SK-N-SH (cell line): ENCODE measurements around the gene EMP3. TPM values are rescaled to one million over a fixed set of nuclear protein-coding genes. Genes with fewer than 3 reads are reported as not detected.

Source experiments
- CTCF ChIA-PET: fragments of 300-600, 350-600 bp; formaldehyde crosslinking; extraction: SDS; loops from one replicate; lab custom pipeline; 2021; lab: Yijun Ruan, JAX
- POLR2A ChIA-PET: fragments of 350-600 bp; sonication (Branson Sonifier 250); formaldehyde crosslinking; extraction: SDS; loops from one replicate; lab custom pipeline; 2020; ENCODE audit warnings: antibody characterized with exemption, inconsistent platforms; lab: Yijun Ruan, JAX
- DNase-seq: peaks from one replicate; pipeline ENCODE4 v3.0.0; 2012
- H2AFZ ChIP-seq: fragments of 200-600 bp; sonication (generic); 2 replicates; pipeline ENCODE4 v1.8.1; 2016; ENCODE audit warnings: antibody characterized with exemption, mild to moderate bottlenecking, low read depth
- H3F3A ChIP-seq: fragments of 200-600 bp; sonication (generic); replicated peaks from 2 replicates; pipeline ENCODE3; 2016; ENCODE audit warnings: antibody characterized with exemption, mild to moderate bottlenecking; ENCODE audit not compliant: insufficient read depth
- H3K27ac ChIP-seq, 2 experiments: fragments of 200-500 bp in 1 of 2; fragments of 200-600 bp in 1 of 2; sonication (Bioruptor generic) in 1 of 2; sonication (generic), shearing (Covaris generic) in 1 of 2; 2 replicates each; pipeline versions ENCODE4 v1.5.1 to v1.6.1; 2014 to 2016; ENCODE audit warnings: low read depth in 2 of 2, inconsistent platforms in 1 of 2, low read length in 1 of 2, mild to moderate bottlenecking in 1 of 2, mixed read lengths in 1 of 2
- H3K27me3 ChIP-seq: fragments of 200-600 bp; sonication (generic), shearing (Covaris generic); 2 replicates; pipeline ENCODE4 v1.6.1; 2016; ENCODE audit warnings: mixed run types; ENCODE audit not compliant: insufficient read depth
- H3K36me3 ChIP-seq, 2 experiments: fragments of 200-500 bp in 1 of 2; fragments of 200-600 bp in 1 of 2; sonication (Bioruptor generic) in 1 of 2; sonication (generic) in 1 of 2; replicated peaks in 1 of 2; 2 replicates each; pipeline versions ENCODE3 to v1.5.1; 2014 to 2016; ENCODE audit warnings: low read length in 1 of 2, mild to moderate bottlenecking in 1 of 2; ENCODE audit not compliant: insufficient read depth in 2 of 2, control insufficient read depth in 1 of 2
- H3K4me1 ChIP-seq, 2 experiments: fragments of 200-500 bp in 1 of 2; fragments of 200-600 bp in 1 of 2; sonication (Bioruptor generic) in 1 of 2; sonication (generic), shearing (Covaris generic) in 1 of 2; 2 replicates each; pipeline versions ENCODE4 v1.5.1 to v1.6.1; 2014 to 2016; ENCODE audit warnings: low read depth in 1 of 2, low read length in 1 of 2, mixed run types in 1 of 2; ENCODE audit not compliant: insufficient read depth in 2 of 2, control insufficient read depth in 1 of 2
- H3K4me2 ChIP-seq: fragments of 200-600 bp; sonication (generic), shearing (Covaris generic); 2 replicates; pipeline ENCODE4 v1.6.1; 2017; ENCODE audit warnings: mixed run types
- H3K4me3 ChIP-seq, 2 experiments: fragments of 200-500 bp in 1 of 2; fragments of 200-600 bp in 1 of 2; sonication (Bioruptor generic) in 1 of 2; sonication (generic), shearing (Covaris generic) in 1 of 2; 2 replicates each; pipeline versions ENCODE4 v1.5.1 to v1.8.1; 2014 to 2016; ENCODE audit warnings: low read depth in 2 of 2, inconsistent platforms in 1 of 2, low read length in 1 of 2, mild to moderate bottlenecking in 1 of 2, mixed read lengths in 1 of 2, moderate library complexity in 1 of 2
- H3K79me2 ChIP-seq: fragments of 200-600 bp; sonication (generic); 2 replicates; pipeline ENCODE4 v1.8.1; 2017; ENCODE audit warnings: mild to moderate bottlenecking; ENCODE audit not compliant: insufficient read depth
- H3K9ac ChIP-seq: fragments of 200-600 bp; sonication (generic); 2 replicates; pipeline ENCODE4 v1.6.1; 2017; ENCODE audit warnings: mixed run types
- H3K9me2 ChIP-seq: fragments of 200-600 bp; sonication (generic); 2 replicates; pipeline ENCODE4 v1.6.1; 2017; ENCODE audit warnings: mixed run types
- H3K9me3 ChIP-seq: fragments of 200-600 bp; sonication (generic); 2 replicates; pipeline ENCODE4 v1.6.1; 2017; ENCODE audit warnings: mixed run types, mild to moderate bottlenecking, moderate library complexity
- H4K20me1 ChIP-seq: fragments of 200-600 bp; sonication (generic); 2 replicates; pipeline ENCODE4 v1.6.1; 2017; ENCODE audit warnings: mild to moderate bottlenecking, mixed run types; ENCODE audit not compliant: insufficient read depth
- CTCF ChIP-seq: fragments of 200-600 bp; sonication (generic); IDR thresholded peaks from 2 replicates; pipeline ENCODE4 v1.6.1; 2017; ENCODE audit warnings: antibody characterized with exemption, mild to moderate bottlenecking, moderate library complexity
- ELF1 ChIP-seq: IDR thresholded peaks from 2 replicates; pipeline ENCODE4 v1.4.0; 2012
- EZH2phosphoT487 ChIP-seq: fragments of 200-600 bp; sonication (generic); IDR thresholded peaks from 2 replicates; pipeline ENCODE4 v1.6.1; 2017; ENCODE audit warnings: low read depth, mixed run types, mild to moderate bottlenecking, antibody characterized with exemption, moderate library complexity, borderline replicate concordance
- GABPA ChIP-seq: IDR thresholded peaks from 2 replicates; pipeline ENCODE4 v1.4.0; 2012; ENCODE audit warnings: low read depth, mild to moderate bottlenecking
- IRF3 ChIP-seq: fragments of 150-350 bp; IDR thresholded peaks from 2 replicates; pipeline ENCODE4 v1.6.1; 2016; ENCODE audit warnings: mild to moderate bottlenecking, low read depth, low read length
- JUND ChIP-seq: IDR thresholded peaks from 2 replicates; pipeline ENCODE4 v1.4.0; 2012
- MEF2A ChIP-seq: IDR thresholded peaks from 2 replicates; pipeline ENCODE4 v1.4.0; 2012; ENCODE audit warnings: low read depth, borderline replicate concordance
- MXI1 ChIP-seq: IDR thresholded peaks from 2 replicates; pipeline ENCODE4 v1.6.1; 2012; ENCODE audit warnings: mild to moderate bottlenecking, low read depth, low read length, improper control_type of control experiment
- NRF1 ChIP-seq: IDR thresholded peaks from 2 replicates; pipeline ENCODE4 v1.6.1; 2012; ENCODE audit warnings: low read depth, mild to moderate bottlenecking, low read length
- RAD21 ChIP-seq: IDR thresholded peaks from 2 replicates; pipeline ENCODE4 v1.6.1; 2012; ENCODE audit warnings: mild to moderate bottlenecking, low read length
- RCOR1 ChIP-seq: fragments of 150-350 bp; IDR thresholded peaks from 2 replicates; pipeline ENCODE4 v1.6.1; 2017; ENCODE audit warnings: antibody characterized with exemption, low read length
- REST ChIP-seq: IDR thresholded peaks from 2 replicates; pipeline ENCODE4 v1.6.1; 2012; ENCODE audit warnings: mild to moderate bottlenecking, low read depth, low read length, moderate library complexity
- RFX5 ChIP-seq: IDR thresholded peaks from 2 replicates; pipeline ENCODE4 v1.6.1; 2012; ENCODE audit warnings: mild to moderate bottlenecking, improper control_type of control experiment, low read length
- RXRA ChIP-seq: IDR thresholded peaks from 2 replicates; pipeline ENCODE4 v1.4.0; 2012; ENCODE audit warnings: low read depth, mild to moderate bottlenecking, borderline replicate concordance
- SIN3A ChIP-seq: IDR thresholded peaks from 2 replicates; pipeline ENCODE4 v1.6.1; 2012; ENCODE audit warnings: low read depth, mild to moderate bottlenecking, low read length, moderate library complexity, borderline replicate concordance
- TCF12 ChIP-seq: IDR thresholded peaks from 2 replicates; pipeline ENCODE4 v1.4.0; 2012
- TEAD4 ChIP-seq: IDR thresholded peaks from 2 replicates; pipeline ENCODE4 v1.4.0; 2012; ENCODE audit warnings: mild to moderate bottlenecking, borderline replicate concordance; ENCODE audit not compliant: insufficient read depth
- USF1 ChIP-seq: IDR thresholded peaks from 2 replicates; pipeline ENCODE4 v1.4.0; 2012; ENCODE audit warnings: low read depth, borderline replicate concordance
- USF2 ChIP-seq: fragments of 150-350 bp; IDR thresholded peaks from 2 replicates; pipeline ENCODE4 v1.6.1; 2017; ENCODE audit warnings: antibody characterized with exemption, low read length, low read depth, borderline replicate concordance
- YY1 ChIP-seq: IDR thresholded peaks from 2 replicates; pipeline ENCODE4 v1.4.0; 2012; ENCODE audit warnings: low read depth, mild to moderate bottlenecking
- ZBTB33 ChIP-seq: IDR thresholded peaks from 2 replicates; pipeline ENCODE4 v1.4.0; 2012; ENCODE audit warnings: low read depth, borderline replicate concordance
- WGBS: methylation state at CpG from one replicate; pipeline ENCODE4 v1.1.6; 2017; ENCODE audit warnings: low lambda C conversion rate; 5-methylcytosine and 5-hydroxymethylcytosine counted together
- polyA plus RNA-seq, 3 experiments: library from polyadenylated mRNA; depleted of rRNA; stranded (reverse); fragments of >200 nt; gene quantifications; 2 replicates each; pipeline ENCODE4 v1.2.3, GENCODE V29; 2012

EMP3 gene
- polyA plus RNA-seq, 1 of the 3 experiments (the other 2 are of a cell fraction) = 263 TPM

GRCh38 chr19:48348045-48348444 is 22.7 kb downstream of the EMP3 start (continued):
- no peak for TF ChIP-seq SIN3A
- TF ChIP-seq YY1 = no peak
- no peak for TF ChIP-seq TCF12
- TF ChIP-seq NRF1 = no peak
- no peak for TF ChIP-seq REST
- TF ChIP-seq RFX5 = no peak
- TF ChIP-seq USF2 = no peak
- TF ChIP-seq, all 33 proteins: peak for 0

GRCh38 chr19:48348737-48349136 is 23.4 kb downstream of the EMP3 start:
- Histone ChIP-seq H3K27ac (peak overlapping the region in 1 of 2 experiments; percentile 38; a peak in 1 of 4 replicates), H3K4me1 (peaks cover 0 to 2% of the 10 kb centered on the region in 2 experiments; a peak in 1 of 4 replicates), H3K4me3 (no peak overlapping the region), H3K9me3 (no peaks in the 10 kb centered on the region), H3K9me2 (no peaks in the 10 kb centered on the region), H2AFZ (no peak overlapping the region), H3F3A (no peaks in the 10 kb centered on the region), H4K20me1 (no peaks in the 10 kb centered on the region), H3K27me3 (no peaks in the 10 kb centered on the region), H3K9ac (no peak overlapping the region), H3K36me3 (no peaks in the 10 kb centered on the region), H3K79me2 (no peaks in the 10 kb centered on the region), H3K4me2 (no peak overlapping the region)
- ChIA-PET CTCF (interaction anchor here (1.0 kb wide), 1 partner anchor 240 kb away, joined by 4 read pairs; no protein-coding TSS in a partner anchor), POLR2A (no interaction called here)
- no peak for DNase-seq
- TF ChIP-seq EZH2phosphoT487 (no peak), IRF3 (no peak), ELF1 (no peak), CTCF (no peak), ZBTB33 (no peak), TCF12 (no peak), RCOR1 (no peak), TEAD4 (no peak), GABPA (no peak), JUND (no peak), USF1 (no peak), MXI1 (no peak), RAD21 (no peak), MEF2A (no peak), SIN3A (no peak), RXRA (no peak)
- 96% methylated on average over 7 of the region's 7 CpGs for WGBS
